Neutrophil (primary cell): ENCODE measurements around the gene ZNF772.
"Not testable (repeated sequence)": the region's sequence is repeated elsewhere in the genome, so short reads cannot be mapped to it uniquely, and the experiment has no call there.

Experiments
- H3K27ac ChIP-seq: fragments of 200-600 bp; sonication (generic); 2 replicates; pipeline ENCODE4 v1.5.1; 2016; ENCODE audit warnings: mild to moderate bottlenecking, moderate library complexity
- H3K27me3 ChIP-seq: fragments of 200-600 bp; sonication (generic); 2 replicates; pipeline ENCODE4 v1.6.0; 2016; ENCODE audit warnings: mild to moderate bottlenecking
- H3K36me3 ChIP-seq: fragments of 200-600 bp; sonication (generic); 2 replicates; pipeline ENCODE4 v1.5.1; 2017
- H3K4me1 ChIP-seq, 2 experiments: fragments of 200-600 bp in 1 of 2; sonication (generic) in 1 of 2; 1 replicate in 1 of 2; 2 replicates in 1 of 2; pipeline versions ENCODE4 v1.5.1 to v1.6.1; 2013 to 2016; ENCODE audit warnings: low read depth in 1 of 2, low read length in 1 of 2, mild to moderate bottlenecking in 1 of 2, moderate library complexity in 1 of 2; ENCODE audit not compliant: control insufficient read depth in 1 of 2, insufficient read depth in 1 of 2
- H3K4me3 ChIP-seq, 2 experiments: fragments of 200-600 bp in 1 of 2; sonication (generic) in 1 of 2; 1 replicate in 1 of 2; 2 replicates in 1 of 2; pipeline ENCODE4 v1.5.1; 2013 to 2016; ENCODE audit warnings: low read depth in 1 of 2, low read length in 1 of 2, mild to moderate bottlenecking in 1 of 2, moderate library complexity in 1 of 2
- H3K9me3 ChIP-seq: fragments of 200-600 bp; sonication (generic); 2 replicates; pipeline ENCODE4 v1.5.1; 2016
- CTCF ChIP-seq: fragments of 200-600 bp; sonication (generic); IDR thresholded peaks from 2 replicates; pipeline ENCODE4 v1.5.1; 2016; ENCODE audit warnings: antibody characterized with exemption

Gene ZNF772

GRCh38 chr19:57506163-57506562, 28.8 kb upstream of the ZNF772 start:
- Histone ChIP-seq H3K4me3 (no peak overlapping the region), H3K4me1 (no peaks in the 10 kb centered on the region), H3K36me3 (peaks cover 16% of the 10 kb centered on the region), H3K27ac (no peak overlapping the region), H3K9me3 (peaks cover 38% of the 10 kb centered on the region), H3K27me3 (no peaks in the 10 kb centered on the region)
- no peak for TF ChIP-seq CTCF

- not testable (repeated sequence) for H3K36me3 ChIP-seq, H3K4me1 ChIP-seq, H3K27me3 ChIP-seq, H3K27ac ChIP-seq
- Histone ChIP-seq H3K9me3 (peaks cover 17% of the 10 kb centered on the region), H3K4me3 (peak overlapping the region in 1 of 2 experiments; percentile 65)
Measured at GRCh38 chr19:57500400-57500799, 23.0 kb upstream of the ZNF772 start.

DNA sequence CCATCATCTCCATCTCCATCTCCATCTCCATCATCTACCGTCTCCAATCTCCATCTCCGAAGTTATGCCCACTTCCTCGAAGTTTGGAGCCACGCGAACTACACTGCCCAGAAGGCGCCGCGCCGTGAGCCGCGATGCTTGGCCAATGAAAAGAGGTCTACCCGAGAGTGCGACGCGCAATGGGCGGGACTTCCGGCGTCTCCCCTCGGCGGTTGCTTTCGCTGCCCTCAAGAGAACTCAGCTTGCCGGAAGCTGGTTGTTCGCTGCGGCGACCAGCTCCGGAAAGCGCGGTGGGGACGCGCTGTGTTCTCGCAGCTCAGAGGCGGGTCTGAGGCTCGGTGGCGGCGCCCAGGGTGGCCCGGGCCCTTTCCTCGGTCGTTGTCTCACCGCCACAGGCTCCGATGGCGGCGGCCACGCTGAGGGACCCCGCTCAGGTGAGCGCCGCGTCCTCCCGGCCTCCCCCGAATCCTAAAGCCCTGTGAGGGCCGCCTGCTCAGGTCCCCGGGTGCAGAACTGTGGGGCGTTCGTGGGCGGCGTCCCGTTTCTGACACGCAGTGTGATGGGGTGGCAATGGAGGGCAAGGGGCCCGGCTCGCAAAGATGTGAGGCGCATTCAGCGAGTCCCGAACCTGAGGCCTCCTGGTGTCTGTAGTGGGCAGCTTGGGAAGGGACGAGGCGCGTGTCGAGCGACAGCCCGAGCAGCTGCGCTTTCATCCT, 22.5 kb upstream of the ZNF772 start, which contains the start of gene ZNF773:
TSS of gene ZNF773 (plus strand) at position 259 of the 716 bp plus-strand sequence. CDS start at position 402, 143 bp downstream.
- Histone ChIP-seq H3K9me3 (peaks cover 15% of the 10 kb centered on the region), H3K4me3 (peak within 1 kb of the TSS; percentile 61 to 65), H3K27ac (peak within 1 kb of the TSS; percentile 63)
- H3K36me3 ChIP-seq, H3K4me1 ChIP-seq, H3K27me3 ChIP-seq: not testable (repeated sequence)

DNA sequence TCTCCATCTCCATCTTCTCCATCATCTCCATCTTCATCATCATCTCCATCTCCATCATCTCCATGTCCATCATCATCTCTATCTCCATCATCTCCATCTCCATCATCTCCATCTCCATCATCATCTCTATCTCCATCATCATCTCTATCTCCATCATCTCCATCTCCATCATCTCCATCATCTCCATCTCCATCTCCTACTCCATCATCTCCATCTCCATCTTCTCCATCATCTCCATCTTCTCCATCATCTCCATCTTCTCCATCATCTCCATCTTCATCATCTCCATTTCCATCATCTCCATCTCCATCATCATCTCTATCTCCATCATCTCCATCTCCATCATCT, 21.9 kb upstream of the ZNF772 start:
- Histone ChIP-seq H3K9me3 (peaks cover 16% of the 10 kb centered on the region), H3K4me3 (peak overlapping the region; percentile 61 to 65)
- H3K36me3 ChIP-seq, H3K27ac ChIP-seq, H3K27me3 ChIP-seq, H3K4me1 ChIP-seq: not testable (repeated sequence)

GRCh38 chr19:57488299-57488644, 10.9 kb upstream of the ZNF772 start:
- not testable (repeated sequence) for H3K27me3 ChIP-seq, H3K27ac ChIP-seq, H3K4me1 ChIP-seq, H3K36me3 ChIP-seq, H3K4me3 ChIP-seq, H3K9me3 ChIP-seq

- peak within 1 kb of the TSS; percentile 68 to 73 for H3K4me3 ChIP-seq
- not testable (repeated sequence) for H3K36me3 ChIP-seq, H3K4me1 ChIP-seq, H3K9me3 ChIP-seq, H3K27me3 ChIP-seq
- peak within 1 kb of the TSS; percentile 49 for H3K27ac ChIP-seq
Measured at GRCh38 chr19:57487477-57488298, 10.3 kb upstream of the ZNF772 start, which contains the start of gene ZNF419. Gene ZNF419 (plus strand): TSS chr19:57487750. CDS start chr19:57487951, 201 bp downstream.

- no peak overlapping the region for H3K4me3 ChIP-seq
- no peak overlapping the region for H3K27ac ChIP-seq
- no peaks in the 10 kb centered on the region for H3K36me3 ChIP-seq
- H3K9me3 ChIP-seq: peaks cover 45% of the 10 kb centered on the region
- H3K4me1 ChIP-seq: peaks cover 10 to 13% of the 10 kb centered on the region in 2 experiments
- no peaks in the 10 kb centered on the region for H3K27me3 ChIP-seq
- no peak for TF ChIP-seq CTCF
Measured at GRCh38 chr19:57473646-57474045, 3.7 kb downstream of the ZNF772 start.

DNA sequence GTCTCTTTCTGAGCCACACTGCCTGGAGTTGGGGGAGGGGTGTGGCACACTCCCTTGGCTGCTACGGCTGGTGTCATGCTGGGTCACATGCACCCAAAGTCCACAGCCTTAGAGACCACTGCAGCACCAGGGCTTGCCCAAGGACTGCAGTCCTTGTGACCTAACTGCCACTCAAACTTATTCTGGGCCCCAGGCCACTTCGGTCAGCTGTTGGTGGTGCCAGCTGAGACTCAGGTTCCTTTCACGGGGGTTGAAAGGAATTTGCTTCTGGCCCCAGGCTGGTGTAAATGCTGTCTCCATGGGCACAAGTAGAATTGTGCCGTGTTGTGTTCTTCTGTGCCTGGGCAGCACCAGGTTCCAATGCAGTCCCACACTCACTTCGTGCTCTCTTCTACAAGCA, 10.9 kb downstream of the ZNF772 start:
- Histone ChIP-seq H3K27me3 (no peaks in the 10 kb centered on the region), H3K27ac (no peak overlapping the region), H3K9me3 (peaks cover 12% of the 10 kb centered on the region), H3K4me1 (no peaks in the 10 kb centered on the region), H3K36me3 (no peaks in the 10 kb centered on the region), H3K4me3 (no peak overlapping the region)
- no peak for TF ChIP-seq CTCF
